Suppressor macrophage treated with lipopolysaccharide for 1 hour (primary cell): ENCODE data around the gene PAN2.
A peak's percentile ranks its signal among the peaks of the same experiment; 100 is the strongest.

Experiments used
- DNase-seq, 3 donors: peaks; one replicate each; pipeline ENCODE4 v3.0.0-alpha.2; 2020 to 2022

The PAN2 gene

DNA sequence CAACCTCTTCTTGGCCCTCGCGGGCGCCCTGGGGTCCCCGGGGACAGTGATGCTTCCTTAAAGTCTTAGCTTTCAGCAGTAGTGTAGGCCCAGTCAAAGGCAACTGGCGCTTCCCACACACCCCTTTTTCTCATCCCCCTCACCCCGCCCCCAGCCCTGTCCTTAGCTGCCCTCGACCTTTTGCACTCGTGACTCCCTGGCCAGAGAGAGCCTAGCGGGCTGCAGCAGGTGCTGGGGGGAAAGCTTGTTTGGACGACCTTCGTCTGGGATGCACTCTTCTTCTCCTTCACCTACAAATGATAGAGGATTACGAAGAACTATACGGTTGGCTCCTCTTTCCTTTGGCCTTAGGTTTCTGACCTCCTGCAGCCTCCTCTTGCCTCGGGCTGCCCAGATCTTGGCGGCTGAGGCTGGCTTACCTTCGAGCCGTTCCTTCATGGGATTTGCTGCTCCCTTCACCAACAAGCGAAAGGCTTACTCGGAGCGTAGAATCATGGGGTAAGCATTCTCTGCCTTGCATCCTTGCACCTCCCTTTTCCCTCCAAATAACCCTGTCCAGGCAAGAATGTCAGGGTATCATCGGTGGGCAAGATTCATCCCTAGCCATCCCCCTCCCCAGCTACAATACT is 66.2 kb downstream of the PAN2 start:
- DNase-seq: no peak

- peak; percentile 80 to 90 (median 84) for DNase-seq
Observed at GRCh38 chr12:56266693-56267442, 66.9 kb downstream of the PAN2 start, which contains the start of gene COQ10A. Gene COQ10A (plus strand): TSS chr12:56266942. CDS start chr12:56267119, 177 bp downstream.
